Activated CD4-positive, alpha-beta T cell treated with anti-CD3 and anti-CD28 coated beads for 4 hours (primary cell): ENCODE data around the gene ACE.

Experiments used
- DNase-seq, 2 donors: peaks; one replicate each; pipeline ENCODE4 v3.0.0-alpha.2; 2020

The ACE gene

GRCh38 chr17:63538693-63539595 lies 62.1 kb downstream of the ACE start:
- DNase-seq = no peak

GRCh38 chr17:63540590-63540989 lies 63.7 kb downstream of the ACE start:
- DNase-seq = no peak

GRCh38 chr17:63542218-63542545 lies 65.3 kb downstream of the ACE start:
- no peak for DNase-seq

GRCh38 chr17:63542942-63543821 lies 66.3 kb downstream of the ACE start:
- DNase-seq = no peak

GRCh38 chr17:63543822-63544420 lies 67.1 kb downstream of the ACE start:
- no peak for DNase-seq

- DNase-seq = no peak
Measured at GRCh38 chr17:63544467-63545301, 67.8 kb downstream of the ACE start.

- no peak for DNase-seq
Measured at GRCh38 chr17:63546308-63547082, 69.6 kb downstream of the ACE start.

GRCh38 chr17:63547083-63547523 lies 70.2 kb downstream of the ACE start:
- no peak for DNase-seq
